NCI-H2196 (cell line): Measurements from ENCODE around the gene HOATZ.
A peak's percentile ranks its signal among the peaks of the same experiment; 100 is the strongest.

Experiments used
- DNase-seq: peaks from one replicate; lab custom pipeline; 2025; ENCODE audit not compliant: unreplicated experiment; lab: John Stamatoyannopoulos, UW

HOATZ gene

GRCh38 chr11:111548525-111548924 lies 33.9 kb downstream of the HOATZ start:
- DNase-seq: no peak

GRCh38 chr11:111549196-111549868 lies 34.8 kb downstream of the HOATZ start:
- no peak for DNase-seq

GRCh38 chr11:111549869-111550203 lies 35.3 kb downstream of the HOATZ start:
- no peak for DNase-seq

- DNase-seq: no peak
Measured at GRCh38 chr11:111550258-111550657, 35.7 kb downstream of the HOATZ start.

- DNase-seq: no peak
Measured at GRCh38 chr11:111554532-111554931, 40.0 kb downstream of the HOATZ start.

- no peak for DNase-seq
Measured at GRCh38 chr11:111555255-111555654, 40.7 kb downstream of the HOATZ start.

GRCh38 chr11:111557425-111558111 lies 43.0 kb downstream of the HOATZ start:
- no peak for DNase-seq

GRCh38 chr11:111559800-111560464 lies 45.4 kb downstream of the HOATZ start:
- DNase-seq: no peak

GRCh38 chr11:111560800-111561199 lies 46.2 kb downstream of the HOATZ start:
- no peak for DNase-seq

GRCh38 chr11:111561306-111561705 lies 46.7 kb downstream of the HOATZ start:
- no peak for DNase-seq

- DNase-seq: no peak
Measured at GRCh38 chr11:111561791-111562325, 47.3 kb downstream of the HOATZ start.

- no peak for DNase-seq
Measured at GRCh38 chr11:111562692-111563389, 48.3 kb downstream of the HOATZ start.

- peak; percentile 85 for DNase-seq
Measured at GRCh38 chr11:111565114-111565720, 50.6 kb downstream of the HOATZ start.

- DNase-seq: no peak
Measured at GRCh38 chr11:111566324-111566723, 51.7 kb downstream of the HOATZ start.

GRCh38 chr11:111569476-111569875 lies 54.9 kb downstream of the HOATZ start:
- DNase-seq: no peak

GRCh38 chr11:111570796-111571195 lies 56.2 kb downstream of the HOATZ start:
- no peak for DNase-seq

- no peak for DNase-seq
Measured at GRCh38 chr11:111571829-111572501, 57.4 kb downstream of the HOATZ start.

- no peak for DNase-seq
Measured at GRCh38 chr11:111572581-111572980, 58.0 kb downstream of the HOATZ start.

GRCh38 chr11:111573821-111574249 lies 59.3 kb downstream of the HOATZ start:
- no peak for DNase-seq
